HepG2 (cell line): ENCODE measurements around the gene PLIN4. TPM values are rescaled to one million over a fixed set of nuclear protein-coding genes. Genes with fewer than 3 reads are reported as not detected.

Source experiments
- ATAC-seq: fragments of 200-7000 bp; cut with Tn5 transposase; 3 replicates; pipeline ENCODE4 v1.9.1; 2020; ENCODE audit warnings: mild to moderate bottlenecking, moderate library complexity
- BruUV-seq: library from RNA; stranded (reverse); fragments of 400-500 nt; replicated peaks from 2 replicates; lab custom pipeline; 2021; lab: Mats Ljungman, UMichigan
- CTCF ChIA-PET: fragments of 300-600 bp; formaldehyde crosslinking; extraction: SDS; loops from one replicate; lab custom pipeline; 2021; ENCODE audit warnings: low total read pairs, inconsistent platforms, low intra/inter-chr PET ratio; lab: Yijun Ruan, JAX
- POLR2A ChIA-PET: fragments of 350-600 bp; sonication (Branson Sonifier 250); formaldehyde crosslinking; loops from one replicate; lab custom pipeline; 2020; ENCODE audit warnings: antibody characterized with exemption, inconsistent platforms; lab: Yijun Ruan, JAX
- DNase-seq: peaks from one replicate; pipeline ENCODE4 v3.0.0-alpha.2; 2015; ENCODE audit warnings: low spot score
- FAIRE-seq: peaks from 3 replicates; lab custom pipeline; 2011; peaks lifted over from hg19 to GRCh38; lab: Jason Lieb, UNC
- H2AFZ ChIP-seq: one replicate; pipeline ENCODE4 v1.6.1; 2011; ENCODE audit warnings: low read length, inconsistent platforms
- H3K27ac ChIP-seq: fragments of 300-600 bp; 3 replicates; pipeline ENCODE4 v1.8.0; 2011; ENCODE audit warnings: mixed run types, mild to moderate bottlenecking, mixed read lengths, low read length, inconsistent platforms; ENCODE audit not compliant: insufficient read depth; ENCODE audit errors: extremely low read length
- H3K27me3 ChIP-seq, 2 experiments: fragments of 200-600 bp in 1 of 2; 2 replicates in 1 of 2; 3 replicates in 1 of 2; pipeline versions ENCODE4 v1.6.0 to v1.8.0; 2011; ENCODE audit warnings: low read length in 2 of 2, mild to moderate bottlenecking in 2 of 2, moderate library complexity in 2 of 2, inconsistent platforms in 1 of 2; ENCODE audit not compliant: insufficient read depth in 2 of 2, control insufficient read depth in 1 of 2
- H3K36me3 ChIP-seq, 2 experiments: fragments of 200-600 bp in 1 of 2; replicated peaks in 1 of 2; 2 replicates in 1 of 2; 3 replicates in 1 of 2; pipeline versions ENCODE4 v1.5.1 to v1.8.0; 2011; ENCODE audit warnings: low read length in 2 of 2, inconsistent platforms in 1 of 2; ENCODE audit not compliant: insufficient read depth in 2 of 2, control insufficient read depth in 1 of 2
- H3K4me1 ChIP-seq: 2 replicates; pipeline ENCODE4 v1.5.1; 2012; ENCODE audit warnings: low read length, inconsistent platforms; ENCODE audit not compliant: insufficient read depth
- H3K4me2 ChIP-seq: 2 replicates; pipeline ENCODE4 v1.6.0; 2011; ENCODE audit warnings: low read depth, low read length, inconsistent platforms
- H3K4me3 ChIP-seq, 3 experiments: fragments of 200-600 bp in 1 of 3; sonication (generic), shearing (Covaris generic) in 1 of 3; replicated peaks in 1 of 3; 2 replicates each; pipeline ENCODE4 v1.5.1; 2011 to 2016; ENCODE audit warnings: low read length in 3 of 3, inconsistent platforms in 2 of 3, low read depth in 2 of 3, mild to moderate bottlenecking in 2 of 3, control low read depth in 1 of 3, mixed read lengths in 1 of 3; ENCODE audit not compliant: insufficient read depth in 1 of 3
- H3K79me2 ChIP-seq: one replicate; pipeline ENCODE4 v1.6.1; 2011; ENCODE audit warnings: low read length, inconsistent platforms; ENCODE audit not compliant: insufficient read depth
- H3K9ac ChIP-seq: 2 replicates; pipeline ENCODE4 v1.6.0; 2011; ENCODE audit warnings: mild to moderate bottlenecking, low read depth, low read length, inconsistent platforms; ENCODE audit not compliant: insufficient read depth
- H3K9me3 ChIP-seq: 2 replicates; pipeline ENCODE4 v1.5.1; 2012; ENCODE audit warnings: mild to moderate bottlenecking, low read length
- H4K20me1 ChIP-seq: 2 replicates; pipeline ENCODE4 v1.6.0; 2011; ENCODE audit warnings: inconsistent platforms, mild to moderate bottlenecking, low read length, moderate library complexity; ENCODE audit not compliant: insufficient read depth
- HNRNPLL ChIP-seq: fragments of 200-400 bp; formaldehyde crosslinking; IDR thresholded peaks from 2 replicates; pipeline ENCODE4 v1.6.1; 2017; ENCODE audit warnings: mild to moderate bottlenecking, low read depth, low read length; ENCODE audit not compliant: poor library complexity, severe bottlenecking
- MTF1 ChIP-seq: sonication (generic); formaldehyde crosslinking; IDR thresholded peaks from 2 replicates; pipeline ENCODE4 v1.5.0; 2020; ENCODE audit warnings: missing genetic modification reagents
- SIN3A ChIP-seq: IDR thresholded peaks from 2 replicates; pipeline ENCODE4 v1.6.1; 2011; ENCODE audit warnings: low read depth, mild to moderate bottlenecking, control low read depth, low read length, borderline replicate concordance
- TRIM22 ChIP-seq: fragments of 450-650 bp; IDR thresholded peaks from 2 replicates; pipeline ENCODE4 v1.6.1; 2017
- ZBTB4 ChIP-seq: sonication (generic); formaldehyde crosslinking; IDR thresholded peaks from 2 replicates; pipeline ENCODE4 v1.4.0; 2020; ENCODE audit warnings: missing genetic modification reagents, mild to moderate bottlenecking, borderline replicate concordance
- ZNF205 ChIP-seq: IDR thresholded peaks from 2 replicates; pipeline ENCODE4 v1.6.1; 2018; ENCODE audit warnings: missing biosample characterization, missing genetic modification reagents
- ZNF335 ChIP-seq: sonication (generic); formaldehyde crosslinking; IDR thresholded peaks from 2 replicates; pipeline ENCODE4 v1.4.0; 2020; ENCODE audit warnings: missing genetic modification reagents
- ZNF510 ChIP-seq: sonication (generic); formaldehyde crosslinking; IDR thresholded peaks from 2 replicates; pipeline ENCODE4 v1.4.0; 2020; ENCODE audit warnings: low read depth, mild to moderate bottlenecking, missing genetic modification reagents
- ZNF616 ChIP-seq: sonication (generic); formaldehyde crosslinking; IDR thresholded peaks from 2 replicates; pipeline ENCODE4 v1.5.0; 2020; ENCODE audit warnings: low read depth, mild to moderate bottlenecking, missing genetic modification reagents
- ZSCAN29 ChIP-seq: sonication (generic); formaldehyde crosslinking; conservative IDR thresholded peaks from 2 replicates; pipeline ENCODE4 v1.4.0; 2020; ENCODE audit warnings: mild to moderate bottlenecking, missing genetic modification reagents
- WGBS: methylation state at CpG from one replicate; pipeline ENCODE4 v1.1.6; 2017; ENCODE audit warnings: low lambda C conversion rate; 5-methylcytosine and 5-hydroxymethylcytosine counted together
- in situ Hi-C: cut with HindIII; loops from 2 replicates; pipeline ENCODE4 v1.10.0; 2017; ENCODE audit warnings: low pct_unique_long_range_greater_than_20kb; ENCODE audit not compliant: extremely low pct_ligation_motif_present
- intact Hi-C: fragments of 100-400 bp; cut with micrococcal nuclease; formaldehyde crosslinking; loops from one replicate; pipeline ENCODE4 v1.10.0; 2022; ENCODE audit not compliant: unreplicated experiment
- polyA plus RNA-seq, 8 experiments: library from polyadenylated mRNA; depleted of rRNA in 3 of 8; stranded (reverse) in 7 of 8; unstranded in 1 of 8; fragments of >200 nt; fragmentation: Illumina TruSeq in 4 of 8; extraction: Trizol in 4 of 8; gene quantifications; 2 replicates each; pipeline versions ENCODE4 v1.2.1 to v1.2.3, GENCODE V29; 2011 to 2016; ENCODE audit warnings: low read depth in 4 of 8, missing spikeins in 1 of 8, mixed read lengths in 1 of 8; ENCODE audit not compliant: insufficient read depth in 1 of 8
- total RNA-seq, 5 experiments: library from RNA; depleted of rRNA; stranded (reverse); fragments of >200 nt; fragmentation: Illumina TruSeq; extraction: Trizol; gene quantifications; 2 replicates each; pipeline ENCODE4 v1.2.3, GENCODE V29; 2016; ENCODE audit warnings: low read depth in 1 of 5

The PLIN4 gene
- total and polyA plus RNA-seq, 2 of the 13 experiments (the other 11 are each of a cell fraction or from before 2014, with no cell fraction given), result 1.1 to 1.3 TPM

DNA sequence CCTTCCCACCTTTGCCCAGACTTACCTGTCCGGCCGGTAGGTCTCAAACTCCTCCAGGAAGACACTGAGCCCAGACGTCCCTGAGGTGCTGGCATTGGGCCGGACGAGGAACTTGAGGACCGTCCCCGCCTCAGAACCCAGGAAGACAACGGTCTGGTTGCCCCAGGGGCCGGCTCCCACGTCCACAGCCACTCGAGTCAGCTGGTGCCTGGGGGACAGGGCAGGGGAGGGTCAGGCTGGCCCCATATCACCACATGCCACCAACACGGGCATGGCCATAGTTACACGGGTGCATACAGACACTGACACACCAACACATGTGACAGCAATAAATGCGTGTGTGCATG, 29.9 kb upstream of the PLIN4 start:
- ChIA-PET CTCF (no interaction called here), POLR2A (no interaction called here)
- Histone ChIP-seq H3K27me3 (no peaks in the 10 kb centered on the region), H4K20me1 (no peaks in the 10 kb centered on the region), H3K4me3 (no peak overlapping the region), H3K36me3 (peaks cover 31 to 47% of the 10 kb centered on the region in 2 experiments; a peak in 4 of 5 replicates), H3K27ac (no peak overlapping the region), H3K9me3 (no peaks in the 10 kb centered on the region), H2AFZ (no peak overlapping the region), H3K4me1 (no peaks in the 10 kb centered on the region), H3K79me2 (no peaks in the 10 kb centered on the region), H3K4me2 (no peak overlapping the region), H3K9ac (no peak overlapping the region)
- DNase-seq (no peak), ATAC-seq (no peak), FAIRE-seq (no peak)
- in situ Hi-C loops (no loop called here), intact Hi-C loops (no loop called here)
- BruUV-seq, result no TSS peak
- 100% methylated on average over 5 of the region's 14 CpGs for WGBS
- no peak for TF ChIP-seq ZNF616 (CRISPR knock-in tag)
- TF ChIP-seq HNRNPLL, result no peak
- no peak for TF ChIP-seq ZNF510
- no peak for TF ChIP-seq ZSCAN29 (CRISPR knock-in tag)
- TF ChIP-seq SIN3A, result no peak
- no peak for TF ChIP-seq ZNF205 (CRISPR knock-in tag)
- TF ChIP-seq TRIM22, result no peak
- no peak for TF ChIP-seq MTF1 (CRISPR knock-in tag)
- TF ChIP-seq ZBTB4 (CRISPR knock-in tag), result no peak
- TF ChIP-seq ZNF335 (CRISPR knock-in tag), result no peak
